Adrenal gland (tissue), 12 donors: ENCODE measurements around the gene MAP7D1. TPM values are rescaled to one million over a fixed set of nuclear protein-coding genes. Genes with fewer than 3 reads are reported as not detected.
"Not testable (repeated sequence)": the region's sequence is repeated elsewhere in the genome, so short reads cannot be mapped to it uniquely, and the experiment has no call there.

Source experiments
- DNase-seq, 7 donors: peaks; one replicate each; pipeline ENCODE4 v3.0.0-alpha.2; 2019 to 2020
- H3K27ac ChIP-seq, 5 donors: fragments of 200-600 bp; sonication (generic) in 4 of 5; 1 replicate in 3 of 5; 2 replicates in 2 of 5; pipeline versions ENCODE4 v1.5.1 to v1.8.0; 2016 to 2020; ENCODE audit warnings: mild to moderate bottlenecking in 1 of 5
- H3K27me3 ChIP-seq: fragments of 200-600 bp; 2 replicates; pipeline ENCODE4 v1.8.0; 2021
- H3K36me3 ChIP-seq, 2 donors: fragments of 200-600 bp; replicated peaks in 1 of 2; 1 replicate in 1 of 2; 2 replicates in 1 of 2; pipeline versions ENCODE4 v1.5.1 to v1.8.0; 2018 to 2022
- H3K4me1 ChIP-seq, 2 donors: fragments of 200-600 bp; replicated peaks in 1 of 2; 1 replicate in 1 of 2; 2 replicates in 1 of 2; pipeline versions ENCODE4 v1.5.1 to v1.8.0; 2018 to 2021
- H3K4me3 ChIP-seq, 4 donors: fragments of 200-600 bp; sonication (generic) in 3 of 4; one replicate each; pipeline ENCODE4 v1.5.1; 2016 to 2018
- H3K9me3 ChIP-seq, 3 donors: fragments of 200-600 bp; sonication (generic) in 1 of 3; replicated peaks in 1 of 3; 1 replicate in 2 of 3; 2 replicates in 1 of 3; pipeline versions ENCODE4 v1.5.1 to v1.8.0; 2016 to 2021
- CTCF ChIP-seq, 6 experiments: fragments of 450-650 bp in 4 of 6; fragments of 200-600 bp in 2 of 6; sonication (generic) in 1 of 6; IDR thresholded peaks; 1 replicate in 5 of 6; 2 replicates in 1 of 6; pipeline versions ENCODE4 v1.5.1 to v1.8.0; 2016 to 2021; ENCODE audit warnings: antibody characterized with exemption in 6 of 6, mild to moderate bottlenecking in 2 of 6, moderate library complexity in 1 of 6
- POLR2A ChIP-seq, 2 donors: fragments of 450-650 bp; IDR thresholded peaks; one replicate each; pipeline ENCODE4 v1.6.1; 2017; ENCODE audit warnings: antibody characterized with exemption in 2 of 2, mild to moderate bottlenecking in 2 of 2, moderate library complexity in 1 of 2
- WGBS, 4 donors: extraction: QIAGEN DNeasy Blood & Tissue Kit in 2 of 4; methylation state at CpG; one replicate each; pipeline versions ENCODE4 v1.1.5 to v1.1.7; 2013 to 2017; 5-methylcytosine and 5-hydroxymethylcytosine counted together
- intact Hi-C, 2 donors: fragments of 100-400 bp; cut with DNase I; formaldehyde crosslinking; loops; one replicate each; pipeline versions ENCODE4 v1.14.1 to v1.15.0; 2022 to 2023
- polyA plus RNA-seq, 3 donors: library from polyadenylated mRNA; stranded (reverse); fragments of 200-250 nt in 2 of 3; fragments of 350-450 nt in 1 of 3; fragmentation: Illumina TruSeq in 1 of 3; extraction: RNeasy Lipid Tissue Mini Kit (QIAGEN cat#74804) in 1 of 3; gene quantifications; one replicate each; pipeline ENCODE4 v1.2.3, GENCODE V29; 2013 to 2014
- total RNA-seq, 9 donors: library from RNA; depleted of rRNA in 4 of 9; stranded (reverse); fragments of >200 nt in 4 of 9; fragments of 120-200 nt in 1 of 9; fragmentation: NEBNext Ultra II Directional in 1 of 9; extraction: Animal tissue kit (Norgen Biotek cat#: 25700) in 1 of 9; gene quantifications; one replicate each; pipeline versions ENCODE4 v1.1.0 to v1.2.4, GENCODE V29; 2013 to 2023
- donor health status: healthy with polysubstance abuse.
- donor health status: Bipolar disorder and iron deficiency.
- donor health status: DM: yes; HTN: yes; CAD: no.
- donor health status: DM: no; HTN: no; CAD: no.
- donor health status: DM: no; HTN: no; CAD: no.
- donor health status: DM: yes; HTN: yes; CAD: no.

The MAP7D1 gene
- total and polyA plus RNA-seq, 12 donors: 11.8 to 121 (median 68.3) TPM

GRCh38 chr1:36157973-36158826, 2.2 kb downstream of the MAP7D1 start:
- H3K27ac ChIP-seq: peak overlapping the region in 2 of 5 donors; percentile 98 to 100
- no peak for DNase-seq
- 67 to 73% (median 69%) methylated on average over 9 of the region's 9 CpGs for WGBS, 4 donors
- no peaks in the 10 kb centered on the region for H3K27me3 ChIP-seq
- TF ChIP-seq POLR2A (IDR thresholded peaks at IDR 0.05): no peak
- TF ChIP-seq CTCF (IDR thresholded peaks at IDR 0.05): no peak
- intact Hi-C loops: no loop called here
- H3K36me3 ChIP-seq: no peaks in the 10 kb centered on the region
- peak overlapping the region in 1 of 4 donors; percentile 99 for H3K4me3 ChIP-seq
- H3K9me3 ChIP-seq: no peaks in the 10 kb centered on the region
- H3K4me1 ChIP-seq: peaks cover 50 to 67% of the 10 kb centered on the region in 2 donors

- WGBS, 4 donors: 90 to 95% (median 94%) methylated on average over 10 of the region's 10 CpGs
- H3K36me3 ChIP-seq, H3K4me3 ChIP-seq, H3K27ac ChIP-seq, intact Hi-C loops, DNase-seq, H3K27me3 ChIP-seq, H3K9me3 ChIP-seq: not testable (repeated sequence)
- peaks cover 52 to 70% of the 10 kb centered on the region in 2 donors for H3K4me1 ChIP-seq
Observed at GRCh38 chr1:36158827-36159252, 2.9 kb downstream of the MAP7D1 start.

DNA sequence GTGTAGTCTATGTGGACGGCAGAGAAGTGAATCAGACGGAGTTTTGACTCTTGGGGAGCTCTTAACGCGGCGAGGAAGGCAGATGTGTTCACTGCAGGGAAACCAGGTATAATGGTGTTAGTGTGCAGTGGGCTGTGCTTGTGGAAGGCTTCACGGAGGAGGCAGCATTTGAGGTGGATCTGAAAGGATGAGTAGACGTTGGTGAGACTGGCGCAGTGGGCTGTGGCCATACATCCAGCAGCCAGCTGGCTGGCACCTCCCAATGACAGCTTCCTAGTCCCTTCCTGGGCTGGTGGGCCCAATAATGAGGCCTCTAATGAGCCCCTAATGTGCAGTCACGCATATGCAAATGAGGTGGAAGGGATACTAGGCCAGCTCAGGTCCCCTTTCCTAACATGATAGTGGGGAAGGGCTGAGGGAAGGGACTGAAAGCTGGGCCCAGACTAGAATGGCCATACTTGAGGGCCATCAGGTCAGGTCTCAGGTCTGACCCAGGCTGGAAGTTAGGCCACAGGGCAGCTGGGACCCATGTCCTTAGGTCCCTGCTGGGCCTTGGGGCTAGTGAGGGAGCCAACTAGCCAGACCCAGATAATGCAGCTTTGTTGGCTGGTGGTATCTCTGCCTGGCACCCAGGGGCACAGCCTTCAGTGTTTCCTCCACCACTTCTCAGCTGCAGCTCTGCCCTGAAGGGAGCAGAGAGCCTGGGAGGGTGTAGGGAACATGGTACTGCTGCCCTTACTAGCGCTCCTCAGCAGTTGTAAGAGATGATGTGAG, 3.8 kb downstream of the MAP7D1 start:
- Histone ChIP-seq H3K4me3 (no peak overlapping the region), H3K27me3 (no peaks in the 10 kb centered on the region), H3K27ac (peak overlapping the region in 2 of 5 donors; percentile 76 to 78), H3K9me3 (no peaks in the 10 kb centered on the region), H3K36me3 (no peaks in the 10 kb centered on the region), H3K4me1 (peaks cover 51 to 66% of the 10 kb centered on the region in 2 donors)
- no peak for DNase-seq
- no peak for TF ChIP-seq CTCF (IDR thresholded peaks at IDR 0.05)
- no peak for TF ChIP-seq POLR2A (IDR thresholded peaks at IDR 0.05)
- WGBS, 4 donors: 88 to 90% (median 88%) methylated on average over 9 to 10 of the region's 10 CpGs
- intact Hi-C loops: no loop called here

GRCh38 chr1:36160388-36160948, 4.5 kb downstream of the MAP7D1 start:
- Histone ChIP-seq H3K9me3 (no peaks in the 10 kb centered on the region), H3K27me3 (no peaks in the 10 kb centered on the region), H3K36me3 (no peaks in the 10 kb centered on the region), H3K27ac (peak overlapping the region in 4 of 5 donors; percentile 51 to 78 (median 72)), H3K4me3 (peak overlapping the region in 1 of 4 donors; percentile 30), H3K4me1 (peaks cover 45 to 60% of the 10 kb centered on the region in 2 donors)
- DNase-seq: no peak
- TF ChIP-seq CTCF (IDR thresholded peaks at IDR 0.05): no peak
- no peak for TF ChIP-seq POLR2A (IDR thresholded peaks at IDR 0.05)
- intact Hi-C loops: no loop called here
- WGBS, 4 donors: 58 to 94% (median 68%) methylated on average over 2 to 4 of the region's 4 CpGs
